VCaP (cell line): ENCODE data around the gene FRAS1.
"Not testable (repeated sequence)": the region's sequence is repeated elsewhere in the genome, so short reads cannot be mapped to it uniquely, and the experiment has no call there.

Experiments used
- H3K27ac ChIP-seq: fragments of 450-650 bp; 2 replicates; pipeline ENCODE4 v1.5.1; 2017
- CTCF ChIP-seq: fragments of 450-650 bp; conservative IDR thresholded peaks from 2 replicates; pipeline ENCODE4 v1.5.1; 2017; ENCODE audit warnings: mild to moderate bottlenecking, moderate library complexity

The FRAS1 gene

GRCh38 chr4:78496021-78496643 lies 439.0 kb downstream of the FRAS1 start:
- no peak for TF ChIP-seq CTCF
- no peak overlapping the region for H3K27ac ChIP-seq

GRCh38 chr4:78506260-78506659 lies 449.1 kb downstream of the FRAS1 start:
- not testable (repeated sequence) for H3K27ac ChIP-seq

GRCh38 chr4:78509043-78509442 lies 451.9 kb downstream of the FRAS1 start:
- H3K27ac ChIP-seq: peak overlapping the region; percentile 16
- no peak for TF ChIP-seq CTCF

GRCh38 chr4:78510108-78510507 lies 453.0 kb downstream of the FRAS1 start:
- no peak overlapping the region for H3K27ac ChIP-seq

GRCh38 chr4:78510681-78511080 lies 453.6 kb downstream of the FRAS1 start:
- no peak for TF ChIP-seq CTCF
- H3K27ac ChIP-seq: no peak overlapping the region

More at GRCh38 chr4:78510108-78510507, 453.0 kb downstream of the FRAS1 start:
- no peak for TF ChIP-seq CTCF

GRCh38 chr4:78512357-78512920 lies 455.3 kb downstream of the FRAS1 start:
- TF ChIP-seq CTCF: no peak
- H3K27ac ChIP-seq: peak overlapping the region; percentile 55

GRCh38 chr4:78513411-78513975 lies 456.4 kb downstream of the FRAS1 start:
- TF ChIP-seq CTCF: no peak
- peak overlapping the region; percentile 55 for H3K27ac ChIP-seq

- peak; percentile 89 for TF ChIP-seq CTCF
- no peak overlapping the region for H3K27ac ChIP-seq
Measured at GRCh38 chr4:78517050-78517652, 460.0 kb downstream of the FRAS1 start.
